ENCODE measurements around the gene RAD21L1.
"Not testable (repeated sequence)": the region's sequence is repeated elsewhere in the genome, so short reads cannot be mapped to it uniquely, and the experiment has no call there.

RAD21L1 gene

GRCh38 chr20:1210501-1210900, 15.3 kb upstream of the RAD21L1 start:
- no peak overlapping the region for H3K4me3 ChIP-seq (ENCODE audit: control insufficient read depth, low read depth, low read length)
- no peak for TF ChIP-seq CTCF (IDR thresholded peaks at IDR 0.05; ENCODE audit: control insufficient read depth, insufficient read depth, low read depth, low read length, missing control alignments)
- no peak for DNase-seq (ENCODE audit: low read depth)

GRCh38 chr20:1212023-1212422, 13.8 kb upstream of the RAD21L1 start:
- TF ChIP-seq CTCF (IDR thresholded peaks at IDR 0.05; ENCODE audit: control insufficient read depth, insufficient read depth, low read depth, low read length, missing control alignments): no peak
- DNase-seq (ENCODE audit: low read depth): no peak
- no peak overlapping the region for H3K4me3 ChIP-seq (ENCODE audit: control insufficient read depth, low read depth, low read length)

GRCh38 chr20:1212607-1213396, 13.0 kb upstream of the RAD21L1 start:
- DNase-seq (ENCODE audit: low read depth): peak; percentile 27
- TF ChIP-seq CTCF (IDR thresholded peaks at IDR 0.05; ENCODE audit: control insufficient read depth, insufficient read depth, low read depth, low read length, missing control alignments): peak; percentile 85

GRCh38 chr20:1214838-1215261, 11.0 kb upstream of the RAD21L1 start:
- no peak for TF ChIP-seq CTCF (IDR thresholded peaks at IDR 0.05; ENCODE audit: control insufficient read depth, insufficient read depth, low read depth, low read length, missing control alignments)
- no peak overlapping the region for H3K4me3 ChIP-seq (ENCODE audit: control insufficient read depth, low read depth, low read length)
- no peak for DNase-seq (ENCODE audit: low read depth)

More at GRCh38 chr20:1212607-1213396, 13.0 kb upstream of the RAD21L1 start:
- no peak overlapping the region for H3K4me3 ChIP-seq (ENCODE audit: control insufficient read depth, low read depth, low read length)

- no peak for TF ChIP-seq CTCF (IDR thresholded peaks at IDR 0.05; ENCODE audit: control insufficient read depth, insufficient read depth, low read depth, low read length, missing control alignments)
- DNase-seq (ENCODE audit: low read depth): no peak
- H3K4me3 ChIP-seq (ENCODE audit: control insufficient read depth, low read depth, low read length): no peak overlapping the region
Observed at GRCh38 chr20:1215386-1216170, 10.3 kb upstream of the RAD21L1 start.

GRCh38 chr20:1216527-1217427, 9.1 kb upstream of the RAD21L1 start:
- not testable (repeated sequence) for H3K4me3 ChIP-seq (ENCODE audit: control insufficient read depth, low read depth, low read length); DNase-seq (ENCODE audit: low read depth)

- not testable (repeated sequence) for DNase-seq (ENCODE audit: low read depth); H3K4me3 ChIP-seq (ENCODE audit: control insufficient read depth, low read depth, low read length)
Observed at GRCh38 chr20:1222750-1223149, 3.1 kb upstream of the RAD21L1 start.

All from AG09309 (cell line).